GM12891 (cell line): ENCODE data around the gene FER.
"Not testable (repeated sequence)": the region's sequence is repeated elsewhere in the genome, so short reads cannot be mapped to it uniquely, and the experiment has no call there.

Experiments used
- DNase-seq: peaks from one replicate; pipeline ENCODE4 v3.0.0; 2011; ENCODE audit warnings: low spot score; ENCODE audit not compliant: insufficient read length
- FAIRE-seq: peaks from 2 replicates; lab custom pipeline; 2011; peaks lifted over from hg19 to GRCh38; lab: Jason Lieb, UNC
- PAX5 ChIP-seq: IDR thresholded peaks from 2 replicates; pipeline ENCODE4 v1.6.1; 2011; ENCODE audit warnings: low read length, moderate library complexity, mild to moderate bottlenecking; ENCODE audit not compliant: insufficient read depth, severe bottlenecking
- POLR2A ChIP-seq: IDR thresholded peaks from 2 replicates; pipeline ENCODE4 v1.6.1; 2011; ENCODE audit warnings: low read depth, low read length, control low read depth
- POLR2AphosphoS5 ChIP-seq: IDR thresholded peaks from 2 replicates; pipeline ENCODE4 v1.6.1; 2011; ENCODE audit warnings: low read depth, low read length, control low read depth
- POU2F2 ChIP-seq: IDR thresholded peaks from 2 replicates; pipeline ENCODE4 v1.6.1; 2011; ENCODE audit warnings: low read depth, mild to moderate bottlenecking, control low read depth, low read length, moderate library complexity
- SPI1 ChIP-seq: IDR thresholded peaks from 2 replicates; pipeline ENCODE4 v1.6.1; 2011; ENCODE audit warnings: low read depth, low read length, control low read depth
- TAF1 ChIP-seq: IDR thresholded peaks from 2 replicates; pipeline ENCODE4 v1.6.1; 2011; ENCODE audit warnings: low read depth, low read length, control low read depth

FER gene

GRCh38 chr5:108830705-108831276 lies 83.1 kb downstream of the FER start:
- TF ChIP-seq POLR2AphosphoS5 (no peak), POU2F2 (no peak), PAX5 (no peak)
- FAIRE-seq: no peak
- DNase-seq: no peak

DNA sequence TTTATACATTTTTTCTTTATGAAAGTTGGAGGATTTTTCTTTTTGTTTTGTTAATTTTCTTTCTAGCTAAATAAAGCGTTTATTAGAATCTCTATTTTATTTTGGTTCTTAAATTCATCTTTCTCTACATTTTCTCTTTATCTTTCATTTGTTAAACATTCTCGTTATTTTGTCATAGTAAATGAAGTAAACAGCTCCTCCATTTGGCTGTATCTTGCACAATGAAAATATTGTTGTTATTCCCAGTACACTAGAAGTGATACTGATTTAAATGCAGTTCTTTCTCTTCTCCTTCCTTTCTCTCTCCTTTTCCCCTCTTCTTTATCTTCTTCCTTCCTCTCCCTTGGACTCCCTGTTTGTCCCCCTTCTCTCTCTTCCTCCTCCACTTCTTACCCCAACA lies 88.8 kb downstream of the FER start:
- TF ChIP-seq TAF1 (no peak), POLR2A (no peak), SPI1 (no peak), PAX5 (no peak), POU2F2 (no peak), POLR2AphosphoS5 (no peak)
- DNase-seq: no peak
- no peak for FAIRE-seq

- FAIRE-seq: not testable (repeated sequence)
These were observed 94.7 kb downstream of the FER start for GRCh38 chr5:108842260-108842941.

DNA sequence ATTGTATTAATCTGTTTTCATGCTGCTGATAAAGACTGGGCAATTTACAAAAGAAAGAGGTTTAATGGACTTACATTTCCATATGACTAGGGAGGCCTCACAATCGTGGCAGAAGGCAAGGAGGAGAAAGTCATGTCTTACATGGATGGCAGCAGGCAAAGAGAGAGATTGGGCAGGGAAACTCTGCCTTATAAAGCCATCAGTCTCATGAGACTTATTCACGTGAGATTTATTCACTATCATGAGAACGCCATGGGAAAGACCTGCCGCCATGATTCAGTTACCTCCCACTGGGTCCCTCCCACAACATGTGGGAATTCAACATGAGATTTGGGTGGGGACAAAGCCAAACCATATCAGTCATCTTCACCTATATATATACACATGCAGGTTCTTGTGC lies 103.4 kb downstream of the FER start:
- FAIRE-seq, DNase-seq: not testable (repeated sequence)

More at GRCh38 chr5:108842260-108842941, 94.7 kb downstream of the FER start:
- DNase-seq: not testable (repeated sequence)

DNA sequence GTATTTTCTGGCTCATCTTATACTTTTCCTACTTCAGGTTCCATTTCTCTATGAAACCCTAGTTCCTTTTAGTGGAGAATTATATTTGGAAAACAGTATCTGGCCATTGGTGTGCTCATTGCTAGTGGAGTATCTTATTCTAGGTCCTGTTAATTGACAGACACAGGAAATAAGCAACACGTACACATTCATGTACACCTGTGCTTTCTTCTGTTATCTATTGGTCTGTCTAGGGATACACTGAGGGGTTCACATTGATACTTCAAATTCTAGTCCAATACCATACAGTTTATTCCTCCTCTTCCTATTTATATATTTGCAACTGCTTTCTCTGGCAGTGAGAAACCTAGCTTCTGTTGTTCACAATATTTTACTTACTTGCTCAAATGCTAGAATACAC lies 110.2 kb downstream of the FER start:
- no peak for TF ChIP-seq POLR2AphosphoS5
- FAIRE-seq (peak; percentile 47), DNase-seq (no peak)

DNA sequence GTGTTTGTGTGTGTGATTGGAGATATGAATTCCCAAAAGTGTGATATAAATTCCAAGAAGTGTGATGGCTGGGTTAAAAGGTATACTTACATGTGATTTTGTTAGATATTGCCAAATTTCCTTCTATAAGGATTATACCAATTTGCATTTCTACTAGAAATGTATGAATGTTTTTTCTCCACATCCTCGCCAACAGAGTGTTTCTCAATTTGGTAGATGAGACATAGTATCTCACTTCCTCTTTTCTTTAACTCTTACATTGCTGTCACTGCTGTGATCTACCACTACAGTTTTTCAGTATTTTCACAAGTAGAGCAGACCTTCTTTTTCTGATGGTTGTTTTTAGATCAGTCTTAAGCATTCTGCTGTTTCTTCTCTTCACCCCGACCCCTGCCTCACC lies 111.3 kb downstream of the FER start:
- DNase-seq: peak; percentile 5

GRCh38 chr5:108862211-108862610 lies 114.5 kb downstream of the FER start:
- DNase-seq: no peak
- no peak for TF ChIP-seq PAX5
- no peak for TF ChIP-seq POLR2AphosphoS5
- TF ChIP-seq POLR2A: no peak
- TF ChIP-seq TAF1: no peak
- TF ChIP-seq POU2F2: no peak
- no peak for TF ChIP-seq SPI1
- FAIRE-seq: no peak

More for the DNA sequence above, 111.3 kb downstream of the FER start:
- peak; percentile 92 for FAIRE-seq
- TF ChIP-seq TAF1 (no peak), SPI1 (peak; percentile 99)

GRCh38 chr5:108866097-108866496 lies 118.4 kb downstream of the FER start:
- not testable (repeated sequence) for FAIRE-seq, DNase-seq

GRCh38 chr5:108867656-108868055 lies 120.0 kb downstream of the FER start:
- TF ChIP-seq POU2F2 (no peak), SPI1 (no peak), PAX5 (no peak), TAF1 (no peak), POLR2AphosphoS5 (no peak), POLR2A (no peak)
- no peak for DNase-seq
- FAIRE-seq: no peak

DNA sequence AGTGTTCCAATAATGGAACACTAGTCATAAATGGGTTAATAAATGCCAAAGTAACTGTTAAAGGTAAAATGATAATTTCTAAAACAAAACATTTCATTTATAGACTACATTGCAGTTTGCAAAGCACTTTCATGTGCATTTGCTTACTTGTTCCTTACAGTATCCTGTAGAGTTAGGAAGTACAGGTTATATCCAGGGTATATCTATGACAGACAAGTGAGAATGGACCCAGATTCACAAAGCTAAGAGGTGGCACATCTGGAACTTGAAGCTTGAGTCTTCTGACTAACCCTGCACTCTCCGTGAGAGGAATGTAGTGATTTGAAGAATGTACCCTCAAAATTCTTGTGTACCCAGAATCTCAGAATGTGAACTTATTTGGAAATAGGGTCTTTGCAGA lies 121.4 kb downstream of the FER start:
- FAIRE-seq: no peak
- TF ChIP-seq PAX5: no peak
- no peak for TF ChIP-seq POLR2A
- DNase-seq: no peak

- TF ChIP-seq POU2F2 (no peak), PAX5 (no peak), TAF1 (no peak), POLR2AphosphoS5 (no peak), SPI1 (no peak), POLR2A (no peak)
- no peak for FAIRE-seq
- no peak for DNase-seq
These were observed 128.8 kb downstream of the FER start for GRCh38 chr5:108876451-108876850.

DNA sequence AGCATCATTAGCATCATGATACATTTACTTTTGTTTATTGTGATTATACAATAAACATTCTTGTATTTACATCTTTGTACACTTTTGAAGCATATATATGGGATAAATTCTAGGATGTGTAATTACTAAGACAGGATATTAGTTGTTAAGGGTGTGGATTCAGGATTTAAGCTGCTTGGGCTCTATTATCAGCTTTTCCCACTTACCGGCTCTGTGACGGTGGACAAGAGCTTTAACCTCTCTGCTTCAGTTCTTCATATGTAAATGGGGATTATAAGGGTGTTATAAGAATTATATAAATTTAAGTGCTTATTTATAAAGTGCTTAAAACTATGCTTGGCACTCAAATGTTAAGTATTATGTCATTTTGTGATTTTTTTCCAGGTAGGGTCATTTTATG lies 131.1 kb downstream of the FER start:
- no peak for TF ChIP-seq POLR2AphosphoS5
- no peak for TF ChIP-seq POU2F2
- no peak for TF ChIP-seq SPI1
- TF ChIP-seq TAF1: no peak
- no peak for TF ChIP-seq POLR2A
- no peak for TF ChIP-seq PAX5
- no peak for DNase-seq
- FAIRE-seq: no peak
